ENCODE results near the gene MCAM.

- TF ChIP-seq EZH2 (IDR thresholded peaks at IDR 0.05; ENCODE audit: borderline replicate concordance, low read depth, low read length, severe bottlenecking): no peak
- TF ChIP-seq, protein P1, sequence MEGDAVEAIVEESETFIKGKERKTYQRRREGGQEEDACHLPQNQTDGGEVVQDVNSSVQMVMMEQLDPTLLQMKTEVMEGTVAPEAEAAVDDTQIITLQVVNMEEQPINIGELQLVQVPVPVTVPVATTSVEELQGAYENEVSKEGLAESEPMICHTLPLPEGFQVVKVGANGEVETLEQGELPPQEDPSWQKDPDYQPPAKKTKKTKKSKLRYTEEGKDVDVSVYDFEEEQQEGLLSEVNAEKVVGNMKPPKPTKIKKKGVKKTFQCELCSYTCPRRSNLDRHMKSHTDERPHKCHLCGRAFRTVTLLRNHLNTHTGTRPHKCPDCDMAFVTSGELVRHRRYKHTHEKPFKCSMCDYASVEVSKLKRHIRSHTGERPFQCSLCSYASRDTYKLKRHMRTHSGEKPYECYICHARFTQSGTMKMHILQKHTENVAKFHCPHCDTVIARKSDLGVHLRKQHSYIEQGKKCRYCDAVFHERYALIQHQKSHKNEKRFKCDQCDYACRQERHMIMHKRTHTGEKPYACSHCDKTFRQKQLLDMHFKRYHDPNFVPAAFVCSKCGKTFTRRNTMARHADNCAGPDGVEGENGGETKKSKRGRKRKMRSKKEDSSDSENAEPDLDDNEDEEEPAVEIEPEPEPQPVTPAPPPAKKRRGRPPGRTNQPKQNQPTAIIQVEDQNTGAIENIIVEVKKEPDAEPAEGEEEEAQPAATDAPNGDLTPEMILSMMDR (IDR thresholded peaks at IDR 0.05; ENCODE audit: borderline replicate concordance, extremely low read depth, low read length, poor library complexity, severe bottlenecking): no peak
Measured at GRCh38 chr11:119319136-119319699, 2.3 kb upstream of the MCAM start.
